Mesenchymal stem cell (in vitro differentiated cells and primary cell): ENCODE results near the gene NDUFS3.
A peak's percentile ranks its signal among the peaks of the same experiment; 100 is the strongest.

Source experiments
- DNase-seq: peaks from one replicate; pipeline ENCODE4 v3.0.0-alpha.2; 2013
- H2AFZ ChIP-seq: one replicate; pipeline ENCODE4 v1.6.1; 2013; ENCODE audit warnings: low read depth, mild to moderate bottlenecking, control low read depth, inconsistent platforms, low read length, moderate library complexity
- H2AK5ac ChIP-seq: 2 replicates; pipeline ENCODE4 v1.6.1; 2013; ENCODE audit warnings: low read length, moderate library complexity, mild to moderate bottlenecking, inconsistent platforms; ENCODE audit not compliant: severe bottlenecking
- H2BK120ac ChIP-seq: one replicate; pipeline ENCODE4 v1.6.1; 2013; ENCODE audit warnings: low read depth, mild to moderate bottlenecking, inconsistent platforms, low read length, moderate library complexity
- H2BK12ac ChIP-seq, 2 experiments: one replicate each; pipeline ENCODE4 v1.6.1; 2013; ENCODE audit warnings: inconsistent platforms in 2 of 2, low read length in 2 of 2, mild to moderate bottlenecking in 2 of 2, moderate library complexity in 2 of 2, control low read depth in 1 of 2
- H2BK15ac ChIP-seq: one replicate; pipeline ENCODE4 v1.6.1; 2013; ENCODE audit warnings: mild to moderate bottlenecking, low read depth, inconsistent platforms; ENCODE audit not compliant: poor library complexity, severe bottlenecking
- H2BK5ac ChIP-seq: 2 replicates; pipeline ENCODE4 v1.6.1; 2013; ENCODE audit warnings: low read depth, mild to moderate bottlenecking, low read length, control low read depth, inconsistent platforms; ENCODE audit not compliant: poor library complexity, severe bottlenecking
- H3K14ac ChIP-seq, 2 experiments: one replicate each; pipeline ENCODE4 v1.6.1; 2013; ENCODE audit warnings: inconsistent platforms in 2 of 2, low read length in 2 of 2, control low read depth in 1 of 2, mild to moderate bottlenecking in 1 of 2, moderate library complexity in 1 of 2
- H3K18ac ChIP-seq, 2 experiments: one replicate each; pipeline ENCODE4 v1.6.1; 2013; ENCODE audit warnings: inconsistent platforms in 2 of 2, low read length in 2 of 2, control low read depth in 1 of 2, low read depth in 1 of 2, mild to moderate bottlenecking in 1 of 2
- H3K23ac ChIP-seq, 2 experiments: one replicate each; pipeline ENCODE4 v1.6.1; 2013; ENCODE audit warnings: inconsistent platforms in 2 of 2, low read length in 2 of 2, mild to moderate bottlenecking in 2 of 2, moderate library complexity in 2 of 2, control low read depth in 1 of 2
- H3K27ac ChIP-seq: 2 replicates; pipeline ENCODE4 v1.5.1; 2013; ENCODE audit warnings: mild to moderate bottlenecking, moderate library complexity, low read length, control low read depth, inconsistent platforms; ENCODE audit not compliant: poor library complexity, severe bottlenecking
- H3K27me3 ChIP-seq, 2 experiments: 2 replicates each; pipeline versions ENCODE4 v1.6.1 to v1.7.0; 2013; ENCODE audit warnings: low read length in 2 of 2, mild to moderate bottlenecking in 2 of 2, moderate library complexity in 2 of 2, control low read depth in 1 of 2, inconsistent platforms in 1 of 2; ENCODE audit not compliant: control insufficient read depth in 1 of 2, insufficient read depth in 1 of 2
- H3K36me3 ChIP-seq, 2 experiments: 2 replicates each; pipeline versions ENCODE4 v1.6.1 to v1.7.0; 2013; ENCODE audit warnings: low read length in 2 of 2, control low read depth in 1 of 2, inconsistent platforms in 1 of 2, low read depth in 1 of 2, mild to moderate bottlenecking in 1 of 2; ENCODE audit not compliant: insufficient read depth in 2 of 2, control insufficient read depth in 1 of 2
- H3K4ac ChIP-seq, 2 experiments: one replicate each; pipeline ENCODE4 v1.6.1; 2013; ENCODE audit warnings: inconsistent platforms in 2 of 2, low read length in 2 of 2, mild to moderate bottlenecking in 2 of 2, moderate library complexity in 2 of 2, control low read depth in 1 of 2, low read depth in 1 of 2
- H3K4me1 ChIP-seq: 2 replicates; pipeline ENCODE4 v1.6.1; 2013; ENCODE audit warnings: low read depth, low read length, control low read depth; ENCODE audit not compliant: control insufficient read depth, insufficient read depth
- H3K4me2 ChIP-seq: 2 replicates; pipeline ENCODE4 v1.6.1; 2013; ENCODE audit warnings: low read length, mild to moderate bottlenecking, inconsistent platforms; ENCODE audit not compliant: poor library complexity, severe bottlenecking
- H3K4me3 ChIP-seq, 2 experiments: 2 replicates each; pipeline versions ENCODE4 v1.5.1 to v1.7.0; 2013; ENCODE audit warnings: low read length in 2 of 2, mild to moderate bottlenecking in 2 of 2, control low read depth in 1 of 2, low read depth in 1 of 2; ENCODE audit not compliant: insufficient read depth in 1 of 2
- H3K79me1 ChIP-seq: replicated peaks from 2 replicates; pipeline ENCODE4 v1.6.1; 2013; ENCODE audit warnings: mild to moderate bottlenecking, control low read depth, low read length, inconsistent platforms; ENCODE audit not compliant: poor library complexity, severe bottlenecking
- H3K9ac ChIP-seq: 2 replicates; pipeline ENCODE4 v1.7.0; 2013; ENCODE audit warnings: mild to moderate bottlenecking, low read length, moderate library complexity
- H3K9me3 ChIP-seq: 2 replicates; pipeline ENCODE4 v1.7.0; 2013; ENCODE audit warnings: mild to moderate bottlenecking, low read length; ENCODE audit not compliant: control insufficient read depth
- H4K8ac ChIP-seq: one replicate; pipeline ENCODE4 v1.6.1; 2013; ENCODE audit warnings: inconsistent platforms, mild to moderate bottlenecking, low read length, moderate library complexity
- H4K91ac ChIP-seq: one replicate; pipeline ENCODE4 v1.6.1; 2013; ENCODE audit warnings: mild to moderate bottlenecking, low read length, inconsistent platforms
- WGBS: methylation state at CpG from one replicate; pipeline ENCODE4 v1.1.7; 2013; ENCODE audit warnings: mixed read lengths; 5-methylcytosine and 5-hydroxymethylcytosine counted together

NDUFS3 gene

GRCh38 chr11:47589977-47590861 lies 11.3 kb downstream of the NDUFS3 start:
- no peak overlapping the region for H2BK12ac ChIP-seq
- no peak overlapping the region for H4K91ac ChIP-seq
- H3K4ac ChIP-seq: no peak overlapping the region
- no peak for DNase-seq
- H3K14ac ChIP-seq: no peak overlapping the region
- no peak overlapping the region for H3K18ac ChIP-seq
- no peak overlapping the region for H4K8ac ChIP-seq
- 98% methylated on average over 120 of the region's 122 CpGs for WGBS
- H2AFZ ChIP-seq: no peak overlapping the region
- H3K79me1 ChIP-seq: no peaks in the 10 kb centered on the region
- H3K9me3 ChIP-seq: no peaks in the 10 kb centered on the region
- no peak overlapping the region for H3K27ac ChIP-seq
- H3K4me2 ChIP-seq: no peak overlapping the region
- peak overlapping the region; percentile 9 for H2BK15ac ChIP-seq
- H2AK5ac ChIP-seq: no peak overlapping the region
- no peak overlapping the region for H3K9ac ChIP-seq
- no peak overlapping the region for H2BK5ac ChIP-seq
- H3K27me3 ChIP-seq: peaks cover 32 to 37% of the 10 kb centered on the region in 2 experiments
- no peak overlapping the region for H3K23ac ChIP-seq
- no peak overlapping the region for H2BK120ac ChIP-seq
- H3K4me3 ChIP-seq: peak overlapping the region in 1 of 2 experiments; percentile 10
- peaks cover 20% of the 10 kb centered on the region for H3K4me1 ChIP-seq
- peaks cover under 1 to 16% of the 10 kb centered on the region in 2 experiments for H3K36me3 ChIP-seq

- Histone ChIP-seq H2AFZ (no peak overlapping the region), H3K4me2 (no peak overlapping the region), H3K4me3 (no peak overlapping the region), H2BK12ac (peak overlapping the region in 1 of 2 experiments; percentile 28), H3K18ac (no peak overlapping the region), H3K23ac (peak overlapping the region in 1 of 2 experiments; percentile 65), H3K79me1 (no peaks in the 10 kb centered on the region), H2AK5ac (no peak overlapping the region), H2BK15ac (no peak overlapping the region), H3K36me3 (peaks cover 0 to 10% of the 10 kb centered on the region in 2 experiments), H4K91ac (no peak overlapping the region), H3K4me1 (peaks cover 20% of the 10 kb centered on the region), H3K4ac (peak overlapping the region in 1 of 2 experiments; percentile 30), H3K9ac (no peak overlapping the region), H3K27ac (no peak overlapping the region), H2BK5ac (no peak overlapping the region), H3K14ac (no peak overlapping the region), H3K27me3 (peaks cover 42% of the 10 kb centered on the region in 2 experiments), H2BK120ac (no peak overlapping the region), H3K9me3 (no peaks in the 10 kb centered on the region), H4K8ac (peak overlapping the region; percentile 62)
- 12% methylated on average over 7 of the region's 7 CpGs for WGBS
- no peak for DNase-seq
Measured at GRCh38 chr11:47591764-47592163, 12.9 kb downstream of the NDUFS3 start.

- H3K4me2 ChIP-seq: no peak overlapping the region
- no peak overlapping the region for H3K4ac ChIP-seq
- H3K27ac ChIP-seq: no peak overlapping the region
- no peak overlapping the region for H2AFZ ChIP-seq
- no peak overlapping the region for H2BK5ac ChIP-seq
- no peak overlapping the region for H4K91ac ChIP-seq
- no peak overlapping the region for H2BK120ac ChIP-seq
- H2BK12ac ChIP-seq: no peak overlapping the region
- peaks cover 0 to 10% of the 10 kb centered on the region in 2 experiments for H3K36me3 ChIP-seq
- peaks cover 42% of the 10 kb centered on the region in 2 experiments for H3K27me3 ChIP-seq
- no peak for DNase-seq
- H3K4me1 ChIP-seq: peaks cover 20% of the 10 kb centered on the region
- no peak overlapping the region for H3K14ac ChIP-seq
- no peaks in the 10 kb centered on the region for H3K79me1 ChIP-seq
- 87% methylated on average over 4 of the region's 4 CpGs for WGBS
- H3K18ac ChIP-seq: no peak overlapping the region
- no peaks in the 10 kb centered on the region for H3K9me3 ChIP-seq
- no peak overlapping the region for H4K8ac ChIP-seq
- H3K23ac ChIP-seq: no peak overlapping the region
- no peak overlapping the region for H3K9ac ChIP-seq
- no peak overlapping the region for H2AK5ac ChIP-seq
- no peak overlapping the region for H3K4me3 ChIP-seq
- H2BK15ac ChIP-seq: no peak overlapping the region
Measured at GRCh38 chr11:47592251-47592650, 13.4 kb downstream of the NDUFS3 start.

GRCh38 chr11:47592970-47593369 lies 14.1 kb downstream of the NDUFS3 start:
- Histone ChIP-seq H3K23ac (no peak overlapping the region), H3K36me3 (peaks cover 0 to 10% of the 10 kb centered on the region in 2 experiments), H4K8ac (no peak overlapping the region), H3K14ac (no peak overlapping the region), H2BK5ac (no peak overlapping the region), H3K18ac (no peak overlapping the region), H2AFZ (no peak overlapping the region), H2BK120ac (no peak overlapping the region), H3K4me1 (peaks cover 20% of the 10 kb centered on the region), H2BK15ac (no peak overlapping the region), H3K79me1 (no peaks in the 10 kb centered on the region), H3K27ac (no peak overlapping the region), H3K4me2 (no peak overlapping the region), H3K9me3 (no peaks in the 10 kb centered on the region), H2AK5ac (no peak overlapping the region), H3K27me3 (peaks cover 42% of the 10 kb centered on the region in 2 experiments), H3K4ac (no peak overlapping the region), H4K91ac (no peak overlapping the region), H3K4me3 (no peak overlapping the region), H3K9ac (no peak overlapping the region), H2BK12ac (no peak overlapping the region)
- no peak for DNase-seq
- 87% methylated on average over 2 of the region's 2 CpGs for WGBS
